Measurements from ENCODE around the gene JCAD. TPM values are rescaled to one million over a fixed set of nuclear protein-coding genes. Genes with fewer than 3 reads are reported as not detected.
"Not testable (repeated sequence)": the region's sequence is repeated elsewhere in the genome, so short reads cannot be mapped to it uniquely, and the experiment has no call there.

The JCAD gene
- total RNA-seq, 1 donor from 2014 or later = 13.2 TPM

DNA sequence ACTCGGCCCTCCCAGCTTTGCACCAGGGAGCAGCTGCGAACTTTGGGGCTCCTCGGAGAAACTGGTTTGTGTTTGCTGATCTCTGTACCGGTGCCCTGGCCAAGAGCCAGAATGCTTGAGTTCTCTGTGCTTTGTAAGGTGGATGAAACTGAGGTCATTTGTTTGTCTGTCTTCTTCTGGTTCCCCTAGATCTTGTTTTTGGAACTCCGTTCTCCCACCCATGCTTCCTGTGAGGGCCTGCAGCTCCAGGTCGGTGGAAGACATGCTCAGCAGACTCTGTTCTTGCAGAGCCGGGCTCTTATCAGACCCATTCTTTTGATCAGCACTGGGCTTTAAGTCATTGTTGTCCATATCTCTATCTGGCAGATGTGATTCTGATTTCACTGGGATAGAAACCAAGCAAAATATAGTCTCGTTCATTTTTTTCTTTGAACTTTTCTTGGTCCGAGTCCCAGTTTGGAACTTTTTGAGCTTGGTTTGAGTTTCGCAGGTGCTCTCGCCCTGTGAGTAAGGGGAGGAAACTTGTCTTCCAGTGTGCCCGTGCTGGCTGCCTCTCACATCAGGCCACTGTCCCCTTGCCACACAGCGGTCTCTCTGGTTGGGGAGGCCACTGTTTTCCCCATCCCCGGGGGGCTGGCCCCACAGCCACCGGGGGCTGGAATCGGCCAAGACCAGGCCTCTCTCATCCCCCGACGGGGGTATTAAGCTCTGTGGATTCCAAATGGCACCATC, 31.2 kb downstream of the JCAD start:
- DNase-seq (ENCODE audit: low read depth) = no peak

DNA sequence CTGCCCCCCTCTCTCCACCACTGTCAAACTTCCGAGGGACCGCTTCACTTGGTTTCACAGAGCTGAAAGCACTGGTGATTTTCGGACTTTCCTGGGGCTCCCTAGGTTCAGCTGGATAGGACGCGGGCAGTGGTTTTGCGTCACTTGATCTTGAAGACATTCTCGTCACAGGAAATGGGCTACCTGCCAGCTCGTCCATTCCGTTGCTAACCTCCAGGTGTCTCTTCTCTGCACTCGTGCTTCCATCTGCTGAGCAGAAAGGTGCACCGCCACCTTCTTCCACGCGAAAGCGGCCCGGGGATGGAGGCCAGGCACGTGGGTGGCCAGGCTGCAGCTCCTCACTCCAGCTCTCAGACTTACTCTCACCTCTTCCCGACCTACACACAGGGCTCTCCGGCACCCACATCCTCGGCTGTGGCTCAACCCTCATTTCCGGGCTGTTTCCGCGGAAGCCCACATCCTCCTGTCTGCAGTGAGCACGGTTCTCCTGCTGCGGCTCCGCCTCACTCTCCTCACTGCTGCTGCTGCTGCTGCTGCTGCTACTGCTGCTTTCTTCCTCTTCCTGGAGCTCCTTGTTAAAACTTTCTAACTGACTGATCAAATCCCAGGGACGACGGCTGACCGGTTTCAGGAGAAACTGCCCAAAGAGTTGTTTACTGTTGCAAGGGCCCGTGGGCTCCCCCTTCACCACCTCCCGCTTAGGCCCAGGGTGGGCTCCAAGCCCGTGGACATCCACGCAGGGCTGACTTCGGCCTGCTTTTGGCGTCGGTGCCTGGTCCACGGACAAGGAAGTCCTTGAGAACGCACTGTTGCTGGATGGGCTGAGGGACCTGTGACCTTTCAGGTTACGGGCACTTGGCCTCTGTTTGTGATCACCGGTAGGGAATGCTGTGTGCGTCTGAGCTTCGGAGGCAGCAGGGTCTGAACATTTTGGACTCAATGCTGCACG, 32.1 kb downstream of the JCAD start:
- no peak for DNase-seq (ENCODE audit: low read depth)

- DNase-seq (ENCODE audit: low read depth) = no peak
Measured at GRCh38 chr10:30026578-30026977, 32.8 kb downstream of the JCAD start.

DNA sequence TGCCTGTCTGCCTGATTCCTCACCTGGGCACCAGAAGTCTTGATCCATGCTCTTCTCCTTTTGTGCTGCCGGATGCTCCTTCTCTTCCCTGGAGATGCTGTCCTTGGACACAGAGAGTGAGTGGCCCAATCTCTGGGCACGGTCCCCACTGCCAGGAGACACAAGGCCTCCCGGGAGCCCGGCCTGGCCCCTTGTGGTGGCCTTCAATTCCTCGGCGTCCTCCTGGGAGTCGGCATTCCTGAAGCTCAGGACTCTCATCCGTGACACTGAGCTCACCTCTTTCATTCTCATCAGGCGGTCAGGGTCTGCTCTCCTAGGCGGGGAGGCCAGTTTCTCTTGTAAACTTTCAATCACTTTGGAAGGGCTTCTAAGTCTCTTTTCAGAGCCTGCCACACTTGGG, 33.3 kb downstream of the JCAD start:
- no peak for DNase-seq (ENCODE audit: low read depth)

GRCh38 chr10:30025428-30025827, 34.0 kb downstream of the JCAD start:
- not testable (repeated sequence) for DNase-seq (ENCODE audit: low read depth)

DNA sequence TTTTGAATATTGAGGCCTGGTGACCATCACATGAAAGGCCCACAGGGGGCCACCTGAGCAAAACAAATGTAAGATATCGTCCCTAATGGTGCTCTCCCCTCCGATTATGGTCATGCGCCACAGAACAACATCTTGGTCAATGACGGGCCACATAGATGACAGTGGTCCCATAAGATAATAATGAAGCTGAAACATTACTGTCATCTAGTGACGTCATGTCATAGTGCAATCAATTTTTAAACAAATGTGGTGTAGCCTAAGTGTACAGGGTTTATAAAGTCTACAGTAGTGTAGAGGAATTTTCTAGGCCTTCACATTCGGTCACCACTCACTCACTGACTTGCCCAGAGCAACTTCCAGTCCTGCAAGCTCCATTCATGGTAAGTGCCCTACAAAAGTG, 36.8 kb downstream of the JCAD start:
- no peak for DNase-seq (ENCODE audit: low read depth)

DNA sequence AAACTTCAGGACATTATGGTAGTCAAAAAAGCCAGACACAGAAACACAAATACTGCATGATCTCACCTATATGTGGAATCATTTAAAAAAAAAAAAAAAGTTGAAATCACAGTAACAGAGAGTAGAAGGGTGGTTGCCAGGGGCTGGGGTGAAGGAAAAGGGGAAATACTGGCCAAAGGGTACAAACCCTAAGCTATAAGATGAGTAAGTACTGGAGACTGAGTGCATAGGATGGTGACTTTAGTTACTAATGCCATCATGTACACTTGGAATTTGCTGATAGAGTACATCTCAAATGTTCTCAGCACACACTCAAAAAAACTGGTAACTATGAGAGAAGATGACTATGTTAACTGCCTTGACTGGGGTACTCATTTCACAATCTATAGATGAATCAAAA, 39.9 kb downstream of the JCAD start:
- no peak for DNase-seq (ENCODE audit: low read depth)

GRCh38 chr10:30018496-30018895, 40.9 kb downstream of the JCAD start:
- DNase-seq (ENCODE audit: low read depth) = no peak

DNA sequence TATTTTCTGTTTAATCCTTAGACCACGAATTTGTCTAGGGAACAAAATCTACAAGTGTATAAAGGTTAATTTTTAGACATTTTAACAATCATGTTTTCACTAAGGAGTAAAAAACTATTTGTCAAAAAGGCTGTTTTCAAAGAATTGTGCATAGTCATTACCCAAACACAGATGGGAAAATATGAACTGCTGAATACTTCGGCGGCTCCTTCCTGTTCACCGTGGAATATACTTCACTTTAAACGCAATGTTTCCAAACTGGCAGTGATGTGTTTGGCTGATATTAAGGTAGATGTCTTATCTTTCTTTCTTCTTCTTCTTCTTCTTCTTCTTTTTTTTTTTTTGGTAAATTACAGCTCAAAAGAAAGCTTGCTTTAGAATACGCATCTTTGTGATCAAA, 41.4 kb downstream of the JCAD start:
- DNase-seq (ENCODE audit: low read depth) = no peak

DNA sequence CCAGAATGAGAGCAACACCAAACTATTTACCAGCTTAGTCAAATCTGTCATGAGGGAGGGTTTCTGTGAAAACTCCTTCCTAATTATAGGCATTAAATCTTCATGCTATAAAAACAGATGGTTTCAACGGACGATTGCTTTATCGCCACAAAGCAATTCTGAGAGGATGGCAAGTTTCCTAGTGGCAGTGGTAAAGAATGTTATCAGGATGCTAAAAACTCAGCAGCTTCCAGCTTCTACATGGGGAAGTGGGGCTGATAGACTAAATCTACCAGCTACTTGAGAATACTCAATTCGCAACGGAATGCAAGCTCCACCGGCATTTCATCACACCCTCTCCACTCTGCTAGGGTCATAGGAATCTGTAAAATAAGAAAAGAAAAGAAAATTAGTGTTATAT, 41.8 kb downstream of the JCAD start:
- no peak for DNase-seq (ENCODE audit: low read depth)

DNA sequence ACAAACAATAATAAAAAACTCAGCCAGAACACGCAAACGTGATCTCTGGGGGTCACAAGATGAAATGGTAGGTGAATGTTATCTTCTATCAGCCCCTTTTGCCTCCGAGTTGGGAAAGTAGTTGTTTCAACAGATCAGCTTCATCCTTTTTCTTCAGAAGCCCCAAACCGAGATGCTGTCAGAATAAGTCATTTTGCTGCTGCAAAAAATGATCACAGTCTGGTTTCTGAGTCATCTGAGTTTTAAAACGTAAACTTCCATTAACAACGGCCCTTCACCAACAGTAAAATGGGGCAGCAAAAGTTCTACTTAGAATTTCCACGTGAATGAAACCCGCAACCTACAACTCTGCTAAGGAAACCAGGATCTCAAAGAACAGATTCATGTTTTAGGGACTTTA, 44.9 kb downstream of the JCAD start:
- DNase-seq (ENCODE audit: low read depth) = no peak

GRCh38 chr10:30013757-30014156, 45.6 kb downstream of the JCAD start:
- DNase-seq (ENCODE audit: low read depth) = no peak

- no peak for DNase-seq (ENCODE audit: low read depth)
Measured at GRCh38 chr10:30011956-30012647, 47.3 kb downstream of the JCAD start.

- DNase-seq (ENCODE audit: low read depth) = no peak
Measured at GRCh38 chr10:30011396-30011795, 48.0 kb downstream of the JCAD start.

GRCh38 chr10:30007406-30007805, 52.0 kb downstream of the JCAD start:
- peak; percentile 25 for DNase-seq (ENCODE audit: low read depth)

- DNase-seq (ENCODE audit: low read depth) = no peak
Measured at GRCh38 chr10:30006410-30006809, 53.0 kb downstream of the JCAD start.

DNA sequence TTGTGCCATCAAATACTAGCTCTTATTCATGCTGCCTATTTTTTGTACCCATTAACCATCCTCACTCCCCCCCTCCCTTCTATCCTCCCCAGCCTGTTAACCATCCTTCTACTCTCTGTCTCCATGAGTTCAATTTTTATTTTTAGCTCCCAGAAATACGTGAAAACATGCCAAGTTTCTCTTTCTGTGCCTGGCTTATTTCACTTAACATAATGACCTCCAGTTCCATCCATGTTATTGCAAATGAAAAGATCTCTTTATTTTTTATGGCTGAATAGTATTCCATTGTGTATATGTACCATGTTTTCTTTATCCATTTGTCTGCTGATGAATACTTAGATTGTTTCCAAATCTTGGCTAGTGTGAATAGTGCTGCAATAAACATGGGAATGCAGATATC, 54.3 kb downstream of the JCAD start:
- not testable (repeated sequence) for DNase-seq (ENCODE audit: low read depth)

DNA sequence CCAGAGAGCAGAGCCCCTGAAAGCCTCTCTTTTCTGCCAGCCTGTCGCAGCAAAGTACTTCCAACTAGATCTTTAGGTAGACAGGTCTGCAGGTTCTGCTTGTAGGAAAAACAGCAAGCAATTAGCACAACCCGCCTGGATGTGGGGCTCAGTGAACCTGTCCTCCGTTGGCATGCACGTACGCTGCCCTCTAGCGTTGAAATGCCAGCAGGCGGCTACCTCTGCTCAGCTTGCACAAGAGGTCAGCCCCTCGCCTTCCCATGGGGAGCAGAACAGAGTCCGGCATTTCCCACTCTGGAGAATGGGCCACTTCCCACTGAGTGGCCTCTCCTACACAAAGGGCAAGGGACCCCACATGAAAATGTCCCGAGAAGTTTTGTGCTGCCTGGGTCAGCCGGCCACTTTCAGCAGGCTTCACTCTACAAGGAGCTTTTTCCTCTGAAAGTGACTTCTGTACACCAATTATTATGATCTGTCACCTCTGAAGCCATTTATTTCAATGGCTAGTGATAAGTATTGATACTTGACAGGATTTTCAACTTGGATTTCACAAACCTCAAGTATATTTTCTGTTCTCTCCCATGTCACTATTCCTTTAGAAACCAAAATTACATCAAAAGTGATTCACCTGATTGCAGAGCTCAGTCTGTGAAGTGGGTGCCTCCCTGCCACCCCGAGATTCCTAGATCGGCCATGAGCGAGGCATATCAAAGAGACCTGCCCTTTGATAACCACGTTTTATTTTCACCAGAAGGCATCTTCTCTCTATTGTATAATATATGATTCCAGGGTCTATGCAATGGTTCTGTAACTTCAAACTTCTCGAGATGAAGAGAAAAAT, 56.7 kb downstream of the JCAD start:
- peak; percentile 64 for DNase-seq (ENCODE audit: low read depth)

- peak; percentile 94 for DNase-seq (ENCODE audit: low read depth)
Measured at GRCh38 chr10:30000802-30001571, 58.4 kb downstream of the JCAD start.

DNA sequence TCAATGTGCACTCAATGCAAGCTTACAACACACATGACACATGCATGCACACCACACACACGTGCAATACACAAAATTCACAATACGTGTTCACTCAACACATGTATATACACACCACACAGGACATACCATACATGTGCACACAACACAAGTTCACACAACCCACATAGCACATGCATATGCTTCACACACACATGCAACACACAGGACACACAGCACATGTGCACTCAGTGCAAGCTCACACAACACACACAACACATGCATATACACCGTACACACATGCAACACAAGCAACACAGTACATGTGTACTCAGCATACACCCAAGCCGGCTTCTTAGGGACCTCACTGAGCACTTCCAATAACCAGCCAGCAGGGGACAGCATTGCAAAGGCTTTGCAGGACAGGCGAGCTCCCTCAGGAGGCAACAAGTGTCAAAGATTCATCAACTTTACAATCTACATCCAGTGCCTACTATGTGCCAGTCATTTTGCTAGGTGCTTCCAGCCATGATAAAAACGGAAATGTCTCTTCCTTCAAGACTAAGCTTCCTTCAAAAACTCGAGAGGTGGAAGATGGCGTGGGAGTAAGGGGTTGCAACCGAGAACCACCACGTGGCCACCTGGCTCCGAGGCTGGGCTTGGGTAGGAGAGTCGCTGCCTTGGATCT, 61.1 kb downstream of the JCAD start:
- peak; percentile 89 for DNase-seq (ENCODE audit: low read depth)
